GM18868 (cell line): ENCODE measurements around the gene LRIT1.
A peak's percentile ranks its signal among the peaks of the same experiment; 100 is the strongest.
"Not testable (repeated sequence)": the region's sequence is repeated elsewhere in the genome, so short reads cannot be mapped to it uniquely, and the experiment has no call there.

Experiments
- ATAC-seq: cut with Tn5 transposase; IDR thresholded peaks from one replicate; pipeline ENCODE4 v1.9.1; 2021; ENCODE audit warnings: mild to moderate bottlenecking, moderate library complexity; ENCODE audit not compliant: unreplicated experiment

LRIT1 gene, protein sequence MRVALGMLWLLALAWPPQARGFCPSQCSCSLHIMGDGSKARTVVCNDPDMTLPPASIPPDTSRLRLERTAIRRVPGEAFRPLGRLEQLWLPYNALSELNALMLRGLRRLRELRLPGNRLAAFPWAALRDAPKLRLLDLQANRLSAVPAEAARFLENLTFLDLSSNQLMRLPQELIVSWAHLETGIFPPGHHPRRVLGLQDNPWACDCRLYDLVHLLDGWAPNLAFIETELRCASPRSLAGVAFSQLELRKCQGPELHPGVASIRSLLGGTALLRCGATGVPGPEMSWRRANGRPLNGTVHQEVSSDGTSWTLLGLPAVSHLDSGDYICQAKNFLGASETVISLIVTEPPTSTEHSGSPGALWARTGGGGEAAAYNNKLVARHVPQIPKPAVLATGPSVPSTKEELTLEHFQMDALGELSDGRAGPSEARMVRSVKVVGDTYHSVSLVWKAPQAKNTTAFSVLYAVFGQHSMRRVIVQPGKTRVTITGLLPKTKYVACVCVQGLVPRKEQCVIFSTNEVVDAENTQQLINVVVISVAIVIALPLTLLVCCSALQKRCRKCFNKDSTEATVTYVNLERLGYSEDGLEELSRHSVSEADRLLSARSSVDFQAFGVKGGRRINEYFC

DNA sequence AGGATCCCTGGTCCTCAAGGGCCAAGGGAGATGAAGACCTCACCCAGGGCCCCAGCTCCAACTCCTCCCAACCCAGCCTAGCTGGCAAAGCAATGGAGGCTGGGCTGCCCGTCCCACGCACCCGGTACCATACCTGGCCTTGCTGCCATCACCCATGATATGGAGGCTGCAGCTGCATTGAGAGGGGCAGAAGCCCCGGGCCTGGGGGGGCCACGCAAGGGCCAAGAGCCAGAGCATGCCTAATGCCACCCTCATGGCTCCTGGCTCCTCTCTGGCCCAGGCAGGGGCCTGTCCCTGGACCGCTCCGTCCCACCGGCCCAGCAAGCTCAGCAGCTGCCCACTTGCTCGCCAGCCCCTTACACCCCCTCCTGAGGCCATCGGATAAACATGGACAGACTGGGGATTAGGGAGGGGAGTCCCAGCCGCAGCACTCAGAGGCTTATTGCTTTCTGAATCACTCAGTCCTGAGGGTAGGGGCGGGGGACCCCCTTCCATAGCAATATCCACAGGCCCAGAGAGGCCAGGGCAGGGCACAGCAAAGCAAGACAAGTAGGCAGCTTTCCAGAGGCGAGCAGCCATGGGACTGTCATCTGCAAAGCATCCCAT lies at the start of gene LRIT1:
LRIT1 (minus strand) TSS at position 362 of the 606 bp plus-strand sequence; CDS start at position 255, 107 bp downstream.
- ATAC-seq: no peak

DNA sequence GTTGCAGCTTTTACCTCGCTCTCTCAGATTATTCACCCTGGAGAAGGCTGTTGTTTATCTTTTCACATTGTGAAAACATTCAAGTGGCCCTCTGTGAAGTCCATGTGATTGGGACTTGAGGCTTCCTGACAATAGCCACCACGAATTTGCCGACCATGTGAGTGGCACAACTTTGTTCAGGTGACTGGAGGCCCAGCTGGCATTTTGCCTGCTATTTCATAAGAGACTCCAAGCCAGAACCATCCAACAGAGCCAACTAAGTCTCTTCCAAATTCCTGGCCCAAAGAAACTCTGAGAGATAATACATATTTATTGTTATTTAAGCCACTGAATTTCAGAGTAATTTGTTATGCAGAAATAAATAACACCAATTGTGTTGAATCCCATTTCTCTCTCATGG lies 48.9 kb upstream of the LRIT1 start:
- no peak for ATAC-seq

DNA sequence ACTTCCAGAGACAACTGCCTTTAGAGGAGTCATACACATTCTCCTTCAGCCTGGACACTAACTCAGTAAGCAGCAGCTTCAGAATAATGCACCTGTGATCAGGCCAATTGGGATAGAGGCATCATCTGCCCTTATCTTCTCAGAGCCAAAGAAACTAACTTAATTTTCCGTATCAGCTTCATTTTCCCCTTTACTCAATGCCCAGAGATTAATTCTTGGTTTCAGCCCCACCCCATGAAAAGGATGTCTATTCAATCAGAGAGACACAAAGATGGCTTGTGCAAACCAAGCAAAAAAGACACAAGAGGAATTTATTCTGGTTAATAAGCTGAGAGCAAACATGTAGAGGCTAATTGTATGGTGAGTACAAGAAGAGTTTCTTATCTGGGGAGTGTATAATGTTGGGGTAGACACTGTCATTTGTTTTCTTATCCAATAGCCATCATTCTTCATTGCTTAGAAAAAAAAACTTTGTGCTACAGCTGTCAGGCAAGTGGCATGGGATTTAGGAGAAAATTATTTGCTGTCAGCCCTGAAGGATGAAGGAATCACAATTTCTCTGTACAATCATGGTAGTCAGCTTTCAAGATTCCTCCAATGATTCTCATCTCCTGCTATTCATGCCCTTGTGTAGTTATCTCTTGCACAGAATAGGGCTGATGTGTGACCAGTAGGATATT lies 48.3 kb upstream of the LRIT1 start:
- no peak for ATAC-seq

DNA sequence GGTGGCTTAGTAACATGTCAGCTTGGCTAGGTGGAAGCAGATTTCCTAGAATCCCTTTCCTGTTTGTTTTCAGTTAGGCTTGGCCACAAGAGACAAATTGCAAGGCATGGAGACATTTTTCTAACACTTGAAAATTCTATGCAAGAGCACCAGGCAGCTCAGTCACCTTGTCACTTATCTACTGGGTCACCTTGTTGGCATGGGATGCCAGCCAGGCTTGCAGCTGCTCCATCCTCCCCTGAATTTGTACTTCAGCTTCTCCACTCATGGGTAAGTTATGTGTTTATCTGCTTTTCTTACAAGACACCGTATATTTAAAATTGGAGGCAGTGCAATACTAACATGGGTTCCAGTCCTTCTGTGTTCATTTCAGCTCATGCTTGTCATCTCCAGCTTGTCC lies 46.8 kb upstream of the LRIT1 start:
- ATAC-seq: no peak

DNA sequence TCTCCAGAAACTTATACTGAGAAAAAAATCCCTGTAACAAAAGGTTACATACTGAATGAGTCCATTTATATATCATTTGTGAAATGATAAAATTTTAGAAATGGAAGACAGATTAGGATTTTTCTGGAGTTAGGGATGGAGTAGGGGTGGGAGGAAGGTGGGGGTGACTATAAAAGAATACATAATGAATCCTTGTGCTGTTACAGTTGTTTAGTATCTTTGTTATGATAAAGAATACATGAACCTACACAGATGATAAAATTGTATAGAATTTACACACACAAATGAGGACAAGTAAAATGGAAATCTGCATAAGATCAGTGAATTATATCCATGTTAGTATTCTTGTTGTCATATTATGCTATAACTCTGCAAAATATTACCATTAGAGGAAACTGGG lies 45.3 kb upstream of the LRIT1 start:
- ATAC-seq: no peak

DNA sequence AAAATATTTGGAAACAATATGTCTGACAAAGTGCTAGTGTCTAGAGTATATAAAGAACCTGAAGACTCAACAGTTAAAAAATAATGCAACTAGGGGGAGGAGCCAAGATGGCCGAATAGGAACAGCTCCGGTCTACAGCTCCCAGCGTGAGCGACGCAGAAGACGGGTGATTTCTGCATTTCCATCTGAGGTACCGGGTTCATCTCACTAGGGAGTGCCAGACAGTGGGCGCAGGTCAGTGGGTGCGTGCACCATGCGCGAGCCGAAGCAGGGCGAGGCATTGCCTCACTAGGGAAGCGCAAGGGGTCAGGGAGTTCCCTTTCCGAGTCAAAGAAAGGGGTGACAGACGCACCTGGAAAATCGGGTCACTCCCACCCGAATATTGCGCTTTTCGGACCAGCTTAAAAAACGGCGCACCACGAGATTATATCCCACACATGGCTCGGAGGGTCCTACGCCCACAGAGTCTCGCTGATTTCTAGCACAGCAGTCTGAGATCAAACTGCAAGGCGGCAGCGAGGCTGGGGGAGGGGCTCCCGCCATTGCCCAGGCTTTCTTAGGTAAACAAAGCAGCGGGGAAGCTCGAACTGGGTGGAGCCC lies 38.6 kb upstream of the LRIT1 start:
- ATAC-seq: not testable (repeated sequence)

DNA sequence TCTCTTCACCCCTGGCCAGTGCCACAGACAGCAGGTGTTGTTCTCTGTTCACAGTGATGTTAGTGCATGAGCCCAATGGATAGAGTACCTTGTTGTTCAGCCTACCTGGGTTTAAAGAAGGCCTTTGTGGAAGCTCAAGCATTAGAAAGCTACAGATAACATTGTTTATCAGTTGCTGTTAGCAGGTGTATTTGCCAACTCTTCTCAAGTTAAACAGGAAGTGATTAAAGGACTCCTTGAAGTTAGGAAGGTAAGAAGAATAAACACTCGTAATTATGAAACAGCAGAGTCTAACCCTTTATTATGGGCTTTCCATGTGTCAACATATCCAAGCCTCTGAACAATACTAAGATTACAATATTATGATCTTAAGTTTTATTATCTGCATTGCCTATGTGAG lies 29.4 kb upstream of the LRIT1 start:
- no peak for ATAC-seq

DNA sequence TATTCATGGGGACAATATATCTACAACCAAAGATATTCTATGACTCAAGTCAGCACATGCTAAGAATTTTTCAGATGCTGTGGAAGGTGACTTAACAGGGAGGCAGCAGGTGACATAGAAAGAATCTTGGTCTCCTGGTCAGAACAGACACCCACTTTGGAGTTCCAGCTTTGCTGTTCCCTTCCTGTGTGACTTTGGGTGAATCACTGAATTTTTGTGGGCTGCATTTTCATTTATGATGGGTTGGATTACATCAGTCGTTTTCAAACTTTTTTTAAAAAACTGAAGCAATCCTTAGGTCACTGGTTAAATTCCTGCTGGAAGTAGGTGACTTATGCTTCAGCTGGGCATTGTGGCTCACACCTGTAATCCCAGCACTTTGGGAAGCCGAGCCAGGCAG lies 28.4 kb upstream of the LRIT1 start:
- no peak for ATAC-seq

DNA sequence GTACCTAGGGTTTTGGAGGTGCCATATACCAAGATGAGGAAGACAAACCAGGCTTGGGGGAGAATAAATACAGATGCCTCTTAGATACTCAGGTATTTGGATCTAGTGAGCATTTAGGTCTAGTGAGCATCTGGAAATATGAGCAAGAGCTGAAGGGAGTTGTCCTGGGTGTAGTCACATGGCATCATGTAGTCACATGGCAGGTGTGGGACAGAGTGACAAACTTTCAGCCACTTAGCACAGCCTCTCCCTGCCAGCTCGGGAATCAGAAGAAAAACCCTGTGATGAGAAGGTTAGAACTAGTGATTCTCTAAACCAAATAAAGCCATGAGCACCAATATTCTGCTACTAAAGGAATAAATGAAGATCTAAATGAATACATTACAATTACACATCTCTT lies 27.8 kb upstream of the LRIT1 start:
- no peak for ATAC-seq

DNA sequence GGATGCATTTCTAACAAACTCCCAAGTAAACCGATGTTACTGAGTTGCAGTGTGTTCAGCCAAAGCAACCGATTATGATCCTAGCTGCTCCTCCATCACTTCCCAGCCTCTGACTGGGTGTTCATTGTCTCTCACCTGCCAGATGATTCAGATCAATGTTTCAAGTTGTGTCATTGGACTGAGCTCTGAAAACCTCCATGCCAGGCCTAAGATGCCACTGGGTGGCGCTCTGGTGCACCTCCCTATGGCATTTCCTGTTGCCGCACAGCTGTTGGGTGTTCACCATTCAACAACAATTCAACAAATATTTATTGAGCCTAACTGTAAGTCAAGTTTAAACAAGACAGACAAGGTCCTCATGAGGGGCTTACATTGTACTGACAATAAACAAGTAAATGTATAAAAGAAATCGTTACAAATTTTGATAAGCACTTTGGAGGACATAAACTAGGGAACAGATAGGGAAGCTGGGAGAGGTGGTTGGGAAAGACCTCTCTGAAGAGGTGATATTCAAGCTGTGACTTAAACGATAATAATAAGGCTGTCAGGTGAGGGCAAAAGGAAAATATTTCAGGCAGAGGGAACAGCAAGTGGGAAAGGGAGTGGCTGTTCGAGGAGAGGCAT lies 26.3 kb upstream of the LRIT1 start:
- peak; percentile 64 for ATAC-seq

DNA sequence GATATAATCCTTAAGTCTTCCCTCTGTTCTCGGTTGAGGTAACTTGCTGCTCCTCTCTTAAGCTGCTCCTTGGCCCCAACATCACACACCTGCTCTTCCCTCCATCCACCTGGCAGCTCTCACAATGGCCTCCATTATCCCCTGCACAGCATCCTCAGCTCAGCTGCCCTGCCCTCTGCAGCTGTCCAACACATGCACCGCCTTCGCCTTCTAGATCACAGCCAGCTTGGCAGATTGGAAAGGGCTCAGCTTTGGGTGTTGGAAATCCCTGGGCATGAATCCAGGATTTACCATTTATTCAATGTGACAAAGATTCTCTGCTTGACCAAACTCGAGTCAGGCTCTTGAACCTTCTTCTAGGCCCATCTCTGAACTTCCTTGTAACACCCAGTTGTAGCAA lies 24.1 kb upstream of the LRIT1 start:
- no peak for ATAC-seq

DNA sequence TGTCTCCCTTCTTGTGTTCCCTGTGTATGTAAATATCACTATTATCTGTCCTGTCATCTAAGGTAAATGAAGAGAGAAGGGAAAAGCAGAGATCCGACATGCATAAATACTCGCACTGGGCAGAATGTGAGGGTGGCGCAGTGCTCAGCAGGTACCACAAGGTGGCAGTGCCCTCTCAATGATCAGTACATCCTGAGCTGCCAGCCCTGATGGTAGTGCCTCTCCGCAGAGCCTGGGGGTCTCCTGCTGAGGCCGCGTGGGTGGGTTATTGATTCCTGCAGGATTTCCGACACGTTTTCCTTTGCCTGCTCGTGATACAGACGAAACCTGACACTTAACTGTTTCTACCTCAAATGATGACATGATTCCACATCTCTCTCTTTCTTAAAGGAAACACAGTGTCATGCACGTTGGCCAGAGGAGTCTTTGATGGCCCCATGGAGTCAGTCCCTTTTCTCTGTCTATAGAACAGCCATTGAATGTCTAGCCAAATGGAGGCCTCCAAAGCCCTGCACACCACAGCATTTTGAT lies 23.3 kb upstream of the LRIT1 start:
- ATAC-seq: peak; percentile 91

DNA sequence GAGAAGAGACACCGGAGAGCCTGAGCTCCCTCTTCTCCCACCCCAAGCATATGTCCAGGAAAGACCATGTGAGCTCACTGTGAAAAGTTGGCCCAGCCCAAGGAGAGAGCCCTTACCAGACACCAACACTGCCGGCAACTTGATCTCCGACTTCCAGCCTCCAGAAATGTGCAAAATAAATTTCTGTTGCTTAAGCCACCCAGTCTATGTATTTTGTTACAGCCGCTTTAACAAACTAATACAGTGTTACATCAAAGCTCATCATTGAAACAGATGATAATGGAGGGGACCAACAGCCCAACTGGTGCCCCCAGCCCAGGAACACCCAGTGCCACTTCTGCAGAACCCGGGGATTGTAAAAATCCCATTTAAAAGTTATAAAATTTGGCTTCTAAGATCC lies 22.4 kb upstream of the LRIT1 start:
- ATAC-seq: no peak

DNA sequence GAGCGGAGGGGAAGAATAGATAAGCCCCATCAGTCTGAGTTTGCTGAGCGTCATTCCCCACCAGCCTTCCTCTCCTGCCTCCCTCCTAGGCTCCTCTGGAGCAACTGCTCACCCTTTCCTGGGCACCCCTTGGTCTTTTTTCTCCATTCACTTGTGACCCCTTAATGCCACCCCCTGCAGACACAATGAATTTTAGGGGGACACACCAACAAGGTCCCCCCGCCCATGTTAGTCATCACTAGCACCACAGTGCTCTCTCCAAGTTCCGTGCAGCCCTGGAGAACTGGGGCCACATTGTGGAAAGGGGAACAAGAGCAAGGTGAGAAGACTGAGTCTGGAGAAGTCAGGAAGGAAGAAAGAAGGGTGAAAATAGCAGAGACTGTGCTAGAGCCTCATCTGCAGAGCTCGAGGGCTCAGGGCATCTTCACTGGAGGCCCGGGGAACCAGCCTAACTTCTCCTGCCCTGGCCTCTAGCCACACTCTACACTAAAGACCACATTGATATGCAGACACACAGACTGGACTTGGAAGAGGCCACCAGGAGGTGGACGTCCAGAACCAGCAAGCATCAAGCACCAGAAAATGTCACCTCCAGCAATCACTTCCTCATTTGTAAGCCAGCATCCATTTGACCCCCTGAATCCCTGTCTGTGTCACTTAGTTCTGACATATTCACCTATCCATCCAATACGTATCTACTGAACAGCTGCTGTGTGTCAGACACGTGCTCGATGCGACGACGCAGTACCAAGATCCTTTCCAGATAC lies 21.0 kb upstream of the LRIT1 start:
- no peak for ATAC-seq

DNA sequence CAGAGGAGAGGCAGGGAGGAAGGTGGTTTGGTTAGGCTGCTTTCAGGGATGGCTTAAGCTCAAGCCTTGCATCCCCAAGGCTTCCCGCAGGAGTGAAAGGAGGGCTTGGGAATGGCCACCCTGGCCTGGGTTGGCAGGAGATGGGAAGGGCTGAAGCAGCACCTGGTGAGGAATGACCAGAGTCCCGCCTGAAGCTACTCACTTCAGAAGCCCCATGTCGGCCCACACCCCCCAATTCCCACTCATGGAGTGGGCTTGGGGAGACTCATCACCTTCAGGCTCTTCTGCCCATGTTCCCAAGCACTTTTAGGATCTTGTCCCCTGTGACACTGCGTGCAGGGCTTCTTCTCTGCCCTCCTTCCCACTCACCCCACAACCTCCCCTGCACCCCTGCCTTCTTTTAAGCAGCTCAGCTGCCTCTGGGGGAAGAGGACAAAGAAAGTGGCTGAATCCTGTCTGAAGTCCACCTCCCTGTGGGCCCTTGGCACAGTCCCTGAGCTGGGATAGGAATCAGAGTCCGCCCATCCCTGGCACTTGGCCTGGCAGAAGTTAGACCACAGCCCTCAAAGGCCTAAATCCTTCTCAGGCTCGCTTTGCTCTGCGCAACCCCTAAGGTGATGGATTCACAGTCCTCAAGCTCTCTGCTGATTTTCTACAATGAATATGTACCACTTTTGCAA lies 20.0 kb upstream of the LRIT1 start:
- no peak for ATAC-seq

DNA sequence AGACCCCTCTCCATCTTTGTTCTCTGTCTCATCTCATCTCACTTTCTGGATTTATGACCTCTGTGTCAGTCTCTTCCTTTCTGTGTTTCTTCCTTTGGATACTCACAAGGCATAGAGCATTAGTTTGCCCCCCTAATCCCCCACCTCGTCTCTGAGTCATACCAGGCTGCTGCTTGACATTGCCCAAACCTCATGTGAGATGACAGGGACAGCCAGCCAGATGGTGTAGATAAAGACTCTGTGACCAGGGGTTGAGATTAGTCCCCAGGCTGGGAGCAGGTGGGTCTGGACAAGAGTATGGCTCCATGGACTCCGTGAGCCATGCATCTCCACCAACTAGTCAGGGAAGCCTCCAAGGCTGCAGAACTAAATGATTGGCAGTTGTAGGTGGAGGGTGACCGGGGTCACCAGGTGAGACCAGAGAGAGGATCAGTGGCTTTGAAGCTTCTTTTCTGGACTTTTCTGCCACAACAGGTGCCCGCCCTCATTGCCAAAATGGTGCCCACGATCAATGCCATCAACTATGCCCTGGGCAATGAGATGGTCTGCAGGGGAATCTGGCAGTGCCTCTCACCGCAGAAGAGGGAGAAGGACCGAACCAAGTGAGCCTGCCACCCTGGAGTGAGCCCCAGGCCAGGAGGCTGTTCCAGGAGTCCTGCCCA lies 16.8 kb upstream of the LRIT1 start:
- ATAC-seq: no peak

DNA sequence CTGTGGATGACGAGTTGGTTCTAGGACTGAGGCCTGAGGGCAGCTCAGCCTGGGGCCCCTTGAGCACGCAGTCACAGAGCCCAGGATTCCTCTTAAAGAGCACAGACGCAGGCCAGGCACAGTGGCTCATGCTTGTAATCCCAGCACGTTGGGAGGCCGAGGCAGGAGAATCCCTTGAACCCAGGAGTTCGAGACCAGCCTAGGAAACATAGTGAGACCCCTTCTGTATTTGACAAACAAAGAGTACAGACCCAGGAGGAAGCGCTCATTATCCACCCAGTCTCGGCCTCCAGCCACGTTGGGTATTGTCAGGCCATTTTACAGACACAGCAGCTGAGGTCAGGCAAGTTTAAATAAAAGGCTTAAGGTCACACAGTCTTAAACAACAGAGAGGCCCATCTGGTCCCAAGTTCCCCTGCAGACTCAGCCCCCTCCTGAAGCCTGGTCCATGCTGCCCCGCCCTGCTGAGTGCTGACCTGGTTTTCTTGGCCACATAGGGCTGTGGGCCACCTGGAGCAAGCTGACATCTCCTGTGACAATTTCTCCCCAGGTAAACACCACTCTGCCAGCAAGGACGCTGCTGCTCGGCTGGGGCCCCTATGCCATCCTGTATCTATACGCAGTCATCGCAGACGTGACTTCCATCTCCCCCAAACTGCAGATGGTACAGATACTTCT lies 16.1 kb upstream of the LRIT1 start:
- ATAC-seq: no peak
